Thyroid gland (tissue), 4 donors: ENCODE results near the gene COL6A3. TPM values are rescaled to one million over a fixed set of nuclear protein-coding genes. Genes with fewer than 3 reads are reported as not detected.

Experiments
- DNase-seq, 2 donors: peaks; one replicate each; pipeline ENCODE4 v3.0.0-alpha.2; 2019
- H3K27ac ChIP-seq, 3 donors: fragments of 200-600 bp; sonication (generic); 1 replicate in 2 of 3; 2 replicates in 1 of 3; pipeline ENCODE4 v1.5.1; 2016 to 2019; ENCODE audit warnings: mild to moderate bottlenecking in 1 of 3, moderate library complexity in 1 of 3
- H3K27me3 ChIP-seq: fragments of 200-600 bp; sonication (generic); one replicate; pipeline ENCODE4 v1.5.1; 2019
- H3K36me3 ChIP-seq, 2 donors: fragments of 200-600 bp; sonication (generic); one replicate each; pipeline ENCODE4 v1.5.1; 2016 to 2019
- H3K4me1 ChIP-seq, 2 donors: fragments of 200-600 bp; sonication (generic); one replicate each; pipeline ENCODE4 v1.5.1; 2017 to 2019
- H3K4me3 ChIP-seq, 3 donors: fragments of 200-600 bp; sonication (generic); replicated peaks in 1 of 3; 1 replicate in 2 of 3; 2 replicates in 1 of 3; pipeline ENCODE4 v1.5.1; 2016; ENCODE audit warnings: mild to moderate bottlenecking in 1 of 3
- H3K9me3 ChIP-seq: fragments of 200-600 bp; sonication (generic); one replicate; pipeline ENCODE4 v1.5.1; 2017
- POLR2A ChIP-seq, 2 donors: fragments of 450-650 bp; IDR thresholded peaks; one replicate each; pipeline ENCODE4 v1.6.1; 2017; ENCODE audit warnings: antibody characterized with exemption in 2 of 2, mild to moderate bottlenecking in 2 of 2, moderate library complexity in 1 of 2
- WGBS, 2 donors: methylation state at CpG; one replicate each; pipeline ENCODE4 v1.1.5; 2017; 5-methylcytosine and 5-hydroxymethylcytosine counted together
- intact Hi-C: fragments of 100-400 bp; cut with DNase I; formaldehyde crosslinking; loops from one replicate; pipeline ENCODE4 v1.15.1; 2023
- total RNA-seq, 4 donors: library from RNA; depleted of rRNA; stranded (reverse); fragments of >200 nt; gene quantifications; one replicate each; pipeline ENCODE4 v1.2.3, GENCODE V29; 2016
- TF ChIP-seq, protein P1 (sequence below), 6 experiments: fragments of 200-600 bp in 3 of 6; fragments of 450-650 bp in 3 of 6; sonication (generic) in 3 of 6; IDR thresholded peaks; one replicate each; pipeline ENCODE4 v1.5.1; 2016 to 2019; ENCODE audit warnings: antibody characterized with exemption in 6 of 6, mild to moderate bottlenecking in 2 of 6, inconsistent platforms in 1 of 6, moderate library complexity in 1 of 6

The COL6A3 gene
- total RNA-seq, 4 donors from 2014 or later: 82.6 to 168 (median 146) TPM

DNA sequence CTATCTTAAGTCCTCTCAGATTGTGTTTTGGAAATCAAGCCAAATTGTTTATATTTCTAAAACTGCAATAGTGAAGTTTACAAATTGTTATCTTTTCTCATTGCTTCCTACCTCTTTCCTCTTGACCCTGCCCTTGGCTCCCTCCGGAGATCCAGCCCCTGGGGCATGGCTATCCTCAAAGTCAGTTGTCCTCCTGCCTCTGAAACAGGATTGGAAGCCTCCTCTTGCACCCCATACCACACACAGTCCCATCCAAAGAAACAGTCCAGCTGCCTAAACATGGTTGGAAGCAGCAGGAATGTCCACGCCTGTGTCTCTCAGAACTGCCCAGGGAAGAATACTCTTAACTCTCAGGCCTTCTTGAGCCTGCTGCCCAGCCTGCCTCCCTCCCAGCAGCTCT, 30.1 kb upstream of the COL6A3 start:
- H3K27ac ChIP-seq: no peak overlapping the region
- no peak for TF ChIP-seq POLR2A (IDR thresholded peaks at IDR 0.05)
- TF ChIP-seq, protein P1, sequence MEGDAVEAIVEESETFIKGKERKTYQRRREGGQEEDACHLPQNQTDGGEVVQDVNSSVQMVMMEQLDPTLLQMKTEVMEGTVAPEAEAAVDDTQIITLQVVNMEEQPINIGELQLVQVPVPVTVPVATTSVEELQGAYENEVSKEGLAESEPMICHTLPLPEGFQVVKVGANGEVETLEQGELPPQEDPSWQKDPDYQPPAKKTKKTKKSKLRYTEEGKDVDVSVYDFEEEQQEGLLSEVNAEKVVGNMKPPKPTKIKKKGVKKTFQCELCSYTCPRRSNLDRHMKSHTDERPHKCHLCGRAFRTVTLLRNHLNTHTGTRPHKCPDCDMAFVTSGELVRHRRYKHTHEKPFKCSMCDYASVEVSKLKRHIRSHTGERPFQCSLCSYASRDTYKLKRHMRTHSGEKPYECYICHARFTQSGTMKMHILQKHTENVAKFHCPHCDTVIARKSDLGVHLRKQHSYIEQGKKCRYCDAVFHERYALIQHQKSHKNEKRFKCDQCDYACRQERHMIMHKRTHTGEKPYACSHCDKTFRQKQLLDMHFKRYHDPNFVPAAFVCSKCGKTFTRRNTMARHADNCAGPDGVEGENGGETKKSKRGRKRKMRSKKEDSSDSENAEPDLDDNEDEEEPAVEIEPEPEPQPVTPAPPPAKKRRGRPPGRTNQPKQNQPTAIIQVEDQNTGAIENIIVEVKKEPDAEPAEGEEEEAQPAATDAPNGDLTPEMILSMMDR (IDR thresholded peaks at IDR 0.05): no peak
- 82 to 89% methylated on average over 2 of the region's 2 CpGs for WGBS, 2 donors
- DNase-seq: no peak
- H3K9me3 ChIP-seq: no peaks in the 10 kb centered on the region
- H3K36me3 ChIP-seq: no peaks in the 10 kb centered on the region
- peaks cover 0 to 2% of the 10 kb centered on the region in 2 donors for H3K4me1 ChIP-seq
- no peaks in the 10 kb centered on the region for H3K27me3 ChIP-seq
- intact Hi-C loops: no loop called here
- H3K4me3 ChIP-seq: no peak overlapping the region

DNA sequence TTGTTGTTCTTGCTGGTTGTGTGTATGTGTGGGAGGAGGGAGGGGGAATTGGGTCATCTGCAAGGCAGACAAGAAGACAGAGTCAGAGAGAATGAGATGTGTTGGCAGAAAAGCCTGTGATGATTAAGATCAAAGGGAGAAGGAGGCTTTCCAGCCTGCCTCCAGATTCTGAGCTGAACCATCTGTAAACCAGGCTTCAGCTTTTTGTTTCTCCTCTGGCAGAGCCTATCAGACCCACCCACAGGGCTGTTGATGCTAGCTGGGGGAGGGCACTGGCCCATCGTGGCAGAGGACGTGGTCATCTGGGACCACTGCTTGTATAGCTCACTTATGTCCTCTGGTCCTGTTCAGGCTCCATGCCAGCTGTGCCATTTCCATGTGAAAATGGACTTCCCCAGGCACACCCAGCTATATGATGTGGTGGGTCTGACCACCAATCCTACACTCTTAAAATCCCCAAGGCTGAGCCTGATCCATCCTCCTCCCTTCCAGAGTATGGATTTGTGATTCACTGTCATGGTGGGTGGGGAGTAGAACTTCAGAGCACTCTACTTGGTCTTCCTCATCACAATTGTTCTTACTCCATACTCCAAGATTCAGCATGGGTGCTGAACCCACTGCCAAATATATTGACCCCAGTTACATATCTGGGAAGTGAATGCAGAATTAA, 27.8 kb upstream of the COL6A3 start:
- TF ChIP-seq, protein P1 (IDR thresholded peaks at IDR 0.05): no peak
- TF ChIP-seq POLR2A (IDR thresholded peaks at IDR 0.05): no peak
- Histone ChIP-seq H3K4me1 (peaks cover 0 to 9% of the 10 kb centered on the region in 2 donors), H3K27ac (no peak overlapping the region), H3K4me3 (no peak overlapping the region), H3K36me3 (no peaks in the 10 kb centered on the region), H3K27me3 (no peaks in the 10 kb centered on the region), H3K9me3 (no peaks in the 10 kb centered on the region)
- WGBS, 2 donors: 50 to 72% methylated on average over 2 of the region's 2 CpGs
- intact Hi-C loops: no loop called here
- DNase-seq: no peak

- H3K27me3 ChIP-seq: no peaks in the 10 kb centered on the region
- H3K9me3 ChIP-seq: no peaks in the 10 kb centered on the region
- H3K27ac ChIP-seq: no peak overlapping the region
Measured at GRCh38 chr2:237440819-237441281, 26.9 kb upstream of the COL6A3 start.

GRCh38 chr2:237438080-237438940, 24.3 kb upstream of the COL6A3 start:
- Histone ChIP-seq H3K9me3 (no peaks in the 10 kb centered on the region), H3K4me1 (peaks cover 0 to 29% of the 10 kb centered on the region in 2 donors), H3K4me3 (no peak overlapping the region), H3K27me3 (no peaks in the 10 kb centered on the region), H3K36me3 (no peaks in the 10 kb centered on the region), H3K27ac (no peak overlapping the region)
- peak; percentile 49 to 52 for DNase-seq
- TF ChIP-seq POLR2A (IDR thresholded peaks at IDR 0.05): no peak
- TF ChIP-seq, protein P1 (IDR thresholded peaks at IDR 0.05): peak in 1 of 6 experiments; percentile 11
- intact Hi-C loops: no loop called here
- 57 to 64% methylated on average over 8 of the region's 8 CpGs for WGBS, 2 donors

More at GRCh38 chr2:237440819-237441281, 26.9 kb upstream of the COL6A3 start:
- Histone ChIP-seq H3K4me3 (no peak overlapping the region), H3K36me3 (no peaks in the 10 kb centered on the region), H3K4me1 (peaks cover 0 to 14% of the 10 kb centered on the region in 2 donors)
- 44 to 53% methylated on average over 2 of the region's 2 CpGs for WGBS, 2 donors
- intact Hi-C loops: no loop called here
- TF ChIP-seq POLR2A (IDR thresholded peaks at IDR 0.05): no peak
- TF ChIP-seq, protein P1 (IDR thresholded peaks at IDR 0.05): no peak
- DNase-seq: no peak

GRCh38 chr2:237437566-237437965, 23.6 kb upstream of the COL6A3 start:
- no peak overlapping the region for H3K27ac ChIP-seq
- H3K36me3 ChIP-seq: no peaks in the 10 kb centered on the region
- no peak overlapping the region for H3K4me3 ChIP-seq
- H3K4me1 ChIP-seq: peaks cover 2 to 37% of the 10 kb centered on the region in 2 donors
- H3K27me3 ChIP-seq: no peaks in the 10 kb centered on the region
- intact Hi-C loops: no loop called here
- TF ChIP-seq, protein P1 (IDR thresholded peaks at IDR 0.05): no peak
- TF ChIP-seq POLR2A (IDR thresholded peaks at IDR 0.05): no peak
- DNase-seq: no peak
- no peaks in the 10 kb centered on the region for H3K9me3 ChIP-seq
- WGBS, 2 donors: 77 to 82% methylated on average over 3 to 4 of the region's 5 CpGs
